Heart left ventricle (tissue), 16 donors: Measurements from ENCODE around the gene DKC1. TPM values are rescaled to one million over a fixed set of nuclear protein-coding genes. Genes with fewer than 3 reads are reported as not detected.
A peak's percentile ranks its signal among the peaks of the same experiment; 100 is the strongest.

Experiments
- ATAC-seq, 4 donors: fragments of 200-7000 bp; cut with Tn5 transposase; one replicate each; pipeline ENCODE4 v1.9.1; 2020 to 2022; ENCODE audit warnings: moderate library complexity in 4 of 4, mild to moderate bottlenecking in 3 of 4, moderate number of reproducible peaks in 1 of 4
- DNase-seq, 5 donors: peaks; one replicate each; pipeline ENCODE4 v3.0.0-alpha.2; 2020
- H3K27ac ChIP-seq, 12 donors: fragments of 200-600 bp; sonication (generic) in 4 of 12; one replicate each; pipeline versions ENCODE4 v1.5.0 to v1.8.0; 2016 to 2022; ENCODE audit warnings: mild to moderate bottlenecking in 2 of 12
- H3K27me3 ChIP-seq, 9 donors: fragments of 200-600 bp; sonication (generic) in 2 of 9; one replicate each; pipeline versions ENCODE4 v1.5.1 to v1.8.0; 2016 to 2022; ENCODE audit warnings: mild to moderate bottlenecking in 3 of 9
- H3K36me3 ChIP-seq, 9 donors: fragments of 200-600 bp; sonication (generic) in 2 of 9; one replicate each; pipeline versions ENCODE4 v1.5.0 to v1.8.0; 2018 to 2022; ENCODE audit warnings: mild to moderate bottlenecking in 2 of 9
- H3K4me1 ChIP-seq, 12 donors: fragments of 200-600 bp; sonication (generic) in 4 of 12; one replicate each; pipeline versions ENCODE4 v1.5.0 to v1.8.0; 2016 to 2022; ENCODE audit warnings: mild to moderate bottlenecking in 3 of 12
- H3K4me3 ChIP-seq, 12 donors: fragments of 200-600 bp; sonication (generic) in 4 of 12; one replicate each; pipeline versions ENCODE4 v1.5.0 to v1.8.0; 2017 to 2022; ENCODE audit warnings: mild to moderate bottlenecking in 9 of 12, moderate library complexity in 4 of 12
- H3K9me3 ChIP-seq, 12 donors: fragments of 200-600 bp; sonication (generic) in 4 of 12; one replicate each; pipeline versions ENCODE4 v1.5.0 to v1.8.0; 2016 to 2022; ENCODE audit warnings: mild to moderate bottlenecking in 1 of 12
- CTCF ChIP-seq, 12 donors: fragments of 200-600 bp; sonication (generic) in 4 of 12; IDR thresholded peaks; one replicate each; pipeline versions ENCODE4 v1.5.0 to v1.8.0; 2018 to 2022; ENCODE audit warnings: antibody characterized with exemption in 12 of 12, mild to moderate bottlenecking in 5 of 12
- POLR2A ChIP-seq, 2 donors: fragments of 450-650 bp; IDR thresholded peaks; one replicate each; pipeline ENCODE4 v1.6.1; 2017; ENCODE audit warnings: antibody characterized with exemption in 2 of 2, mild to moderate bottlenecking in 2 of 2, moderate library complexity in 2 of 2
- WGBS, 4 donors: extraction: QIAGEN DNeasy Blood & Tissue Kit in 2 of 4; methylation state at CpG; one replicate each; pipeline versions ENCODE4 v1.1.5 to v1.1.7; 2013 to 2018; 5-methylcytosine and 5-hydroxymethylcytosine counted together
- intact Hi-C, 10 donors: fragments of 100-400 bp; cut with DNase I; formaldehyde crosslinking; loops; one replicate each; pipeline versions ENCODE4 v1.11.1 to v1.14.2; 2022
- polyA plus RNA-seq, 2 donors: library from polyadenylated mRNA; stranded (reverse); fragments of 200-250 nt; gene quantifications; one replicate each; pipeline ENCODE4 v1.2.3, GENCODE V29; 2013
- total RNA-seq, 9 donors: library from RNA; depleted of rRNA in 2 of 9; stranded (reverse); fragments of >200 nt in 2 of 9; fragmentation: NEBNext Ultra II Directional in 3 of 9; extraction: Animal tissue kit (Norgen Biotek cat#: 25700) in 3 of 9; gene quantifications; one replicate each; pipeline versions ENCODE4 v1.1.0 to v1.2.4, GENCODE V29; 2016 to 2023
- donor health status: ischemic (EF 13 %, LVEDD 7.1; RV severe dilation, severe dysfunction).
- donor health status: healthy with polysubstance abuse.
- donor health status: DM: no; HTN: yes; CAD: no.
- donor health status: DM: no; HTN: no; CAD: no.
- donor health status: ischemic (EF 25% LVEDD 6.9; RV normal size, moderate dysfunction).
- donor health status: ischemic (EF 25% LVEDD 5.7; RV mildly dilated, moderate dysfunction).
- donor health status: healthy.
- donor health status: DM: yes; HTN: yes; CAD: no.
- donor health status: ischemic (EF 35%, LVEDD 5.7; RV mildly dilated, moderate dysfunction).
- donor health status: nonischemic (EF 11% LVEDD 7.7; RV severe dilation, severe dysfunction).
- donor health status: DM: yes; HTN: yes; CAD: no.
- donor health status: PGD.
- donor health status: ischemic (EF 29% LVEDD 5.4; RV normal size, mild dysfunction).
- donor health status: nonischemic (EF 23%, LVEDD 6.1; RV moderate dilation, normal function).

Gene DKC1
- total and polyA plus RNA-seq, 11 donors = 12.9 to 31.9 (median 23.6) TPM

DNA sequence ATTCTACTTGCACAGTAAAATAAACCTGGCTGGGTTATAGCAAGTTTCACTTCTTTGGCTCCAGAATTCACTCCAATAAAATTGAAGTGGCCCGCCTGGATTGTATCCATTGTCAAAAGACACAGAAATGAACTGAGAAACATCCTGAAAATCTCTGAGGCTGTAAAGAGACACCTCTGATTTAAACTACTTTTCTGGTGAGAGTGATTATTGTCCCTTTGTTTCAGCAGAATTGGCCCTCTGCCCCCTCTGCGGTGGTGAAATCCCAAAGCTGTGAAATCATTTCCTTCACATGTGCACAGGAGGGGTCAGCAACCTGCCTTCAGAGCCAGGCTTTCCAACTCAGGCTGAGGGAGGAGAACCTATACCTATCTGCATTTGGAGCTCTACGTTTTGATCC lies 34.8 kb upstream of the DKC1 start:
- WGBS, 4 donors = 16 to 40% (median 23%) methylated on average over 3 of the region's 3 CpGs
- no peak for TF ChIP-seq POLR2A (IDR thresholded peaks at IDR 0.05)
- no peak for TF ChIP-seq CTCF (IDR thresholded peaks at IDR 0.05)

DNA sequence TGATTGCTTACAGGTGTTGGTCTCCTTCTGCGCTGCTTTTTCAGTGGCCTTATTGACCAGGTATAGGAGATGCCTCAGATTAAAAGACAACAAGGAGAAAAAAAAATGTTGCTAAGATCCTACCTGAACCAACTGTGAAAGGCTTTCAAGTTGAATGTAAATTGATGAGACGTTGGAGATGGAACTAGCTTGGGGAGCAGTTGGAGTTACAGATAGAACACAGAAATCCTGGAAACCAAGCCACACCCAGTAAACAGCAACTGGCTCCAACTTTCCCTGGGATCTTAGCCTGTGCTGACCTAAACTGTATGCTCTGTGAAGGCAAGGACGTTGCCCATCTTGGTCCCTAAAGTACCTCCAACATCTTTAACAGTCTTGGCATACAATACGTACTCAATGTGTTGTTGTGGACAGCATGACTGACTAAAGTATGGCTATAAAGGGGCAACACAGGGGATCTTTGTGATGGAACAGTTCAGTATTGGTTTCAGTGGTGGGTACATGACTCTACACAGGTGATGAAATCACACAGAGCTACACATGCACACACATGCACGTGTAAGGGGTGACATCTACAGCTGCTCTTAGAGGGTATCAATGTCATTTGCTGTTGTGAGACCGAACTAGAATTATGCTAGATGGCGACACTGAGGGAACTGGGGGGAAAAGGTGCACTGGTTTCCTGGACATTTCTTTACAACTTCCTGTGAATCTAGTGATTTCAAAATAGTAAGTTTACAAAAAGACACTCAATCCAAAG lies 34.1 kb upstream of the DKC1 start:
- 48 to 64% (median 57%) methylated on average over 7 of the region's 7 CpGs for WGBS, 4 donors
- Histone ChIP-seq H3K27me3 (no peaks in the 10 kb centered on the region), H3K4me1 (peaks cover 5 to 99% (median 69%) of the 10 kb centered on the region in 12 donors), H3K36me3 (no peaks in the 10 kb centered on the region), H3K9me3 (no peaks in the 10 kb centered on the region), H3K27ac (peak overlapping the region; percentile 58 to 92 (median 82)), H3K4me3 (no peak overlapping the region)
- DNase-seq = no peak
- intact Hi-C loops = no loop called here
- no peak for ATAC-seq
- TF ChIP-seq POLR2A (IDR thresholded peaks at IDR 0.05) = no peak
- no peak for TF ChIP-seq CTCF (IDR thresholded peaks at IDR 0.05)

More for the DNA sequence above, 34.8 kb upstream of the DKC1 start:
- Histone ChIP-seq H3K27ac (peak overlapping the region; percentile 58 to 92 (median 82)), H3K4me1 (peaks cover 5 to 96% (median 62%) of the 10 kb centered on the region in 12 donors), H3K36me3 (no peaks in the 10 kb centered on the region), H3K27me3 (no peaks in the 10 kb centered on the region), H3K4me3 (no peak overlapping the region), H3K9me3 (no peaks in the 10 kb centered on the region)
- DNase-seq (peak in 4 of 5 donors; percentile 65 to 78 (median 67)), ATAC-seq (peak; percentile 16 to 63 (median 44))
- intact Hi-C loops = no loop called here

GRCh38 chrX:154729439-154729838 lies 33.2 kb upstream of the DKC1 start:
- ATAC-seq (peak; percentile 55 to 68 (median 59)), DNase-seq (no peak)
- Histone ChIP-seq H3K36me3 (no peaks in the 10 kb centered on the region), H3K9me3 (no peaks in the 10 kb centered on the region), H3K4me1 (peaks cover 5 to 99% (median 77%) of the 10 kb centered on the region in 12 donors), H3K27me3 (no peaks in the 10 kb centered on the region), H3K27ac (peak overlapping the region; percentile 58 to 92 (median 82)), H3K4me3 (no peak overlapping the region)
- WGBS, 4 donors = 34 to 50% (median 45%) methylated on average over 3 of the region's 3 CpGs
- TF ChIP-seq POLR2A (IDR thresholded peaks at IDR 0.05) (no peak), CTCF (IDR thresholded peaks at IDR 0.05) (no peak)
- intact Hi-C loops = no loop called here

GRCh38 chrX:154730253-154730891 lies 32.3 kb upstream of the DKC1 start:
- TF ChIP-seq CTCF (IDR thresholded peaks at IDR 0.05) (no peak), POLR2A (IDR thresholded peaks at IDR 0.05) (no peak)
- H3K9me3 ChIP-seq = no peaks in the 10 kb centered on the region
- ATAC-seq (peak in 3 of 4 donors; percentile 21 to 59 (median 26)), DNase-seq (peak; percentile 62 to 79 (median 69))
- intact Hi-C loops = loop anchor here in 1 of 10 donors (2.0 to 5.0 kb wide), 2 partner anchors 20 to 33 kb away; partner anchors contain the start of gene GAB3
- WGBS, 4 donors = 5 to 24% (median 18%) methylated on average over 6 of the region's 6 CpGs
- no peaks in the 10 kb centered on the region for H3K27me3 ChIP-seq
- no peaks in the 10 kb centered on the region for H3K36me3 ChIP-seq
- H3K4me1 ChIP-seq = peaks cover 5 to 100% (median 86%) of the 10 kb centered on the region in 12 donors
- no peak overlapping the region for H3K4me3 ChIP-seq
- H3K27ac ChIP-seq = peak overlapping the region; percentile 46 to 92 (median 82)
